Panc1 (cell line): ENCODE results near the gene MOB1B. TPM values are rescaled to one million over a fixed set of nuclear protein-coding genes. Genes with fewer than 3 reads are reported as not detected.

Experiments
- ATAC-seq: fragments of 200-7000 bp; cut with Tn5 transposase; 2 replicates; pipeline ENCODE4 v1.9.1; 2020; ENCODE audit warnings: mild to moderate bottlenecking, moderate library complexity
- BruUV-seq: library from RNA; stranded (reverse); fragments of 400-500 nt; replicated peaks from 2 replicates; lab custom pipeline; 2021; lab: Mats Ljungman, UMichigan
- CTCF ChIA-PET: fragments of 300-600 bp; sonication (Branson Sonifier 250); formaldehyde crosslinking; loops from one replicate; lab custom pipeline; 2022; ENCODE audit warnings: antibody characterized with exemption; lab: Charles Lee
- POLR2A ChIA-PET: fragments of 300-600 bp; sonication (Branson Sonifier 250); formaldehyde crosslinking; loops from one replicate; lab custom pipeline; 2022; ENCODE audit warnings: antibody characterized with exemption; lab: Charles Lee
- DNase-seq: peaks from one replicate; pipeline ENCODE4 v3.0.0-alpha.2; 2010; ENCODE audit warnings: low read depth, low spot score
- H3K27ac ChIP-seq: 2 replicates; pipeline ENCODE4 v1.5.1; 2011; ENCODE audit warnings: mild to moderate bottlenecking, low read length, inconsistent platforms
- H3K27me3 ChIP-seq: fragments of 200-500 bp; sonication (Bioruptor generic); 2 replicates; pipeline ENCODE4 v1.6.0; 2014; ENCODE audit warnings: low read length, inconsistent platforms; ENCODE audit not compliant: control insufficient read depth, insufficient read depth
- H3K36me3 ChIP-seq: fragments of 200-500 bp; sonication (Bioruptor generic); 2 replicates; pipeline ENCODE4 v1.5.1; 2014; ENCODE audit warnings: inconsistent platforms, mild to moderate bottlenecking, low read length, moderate library complexity; ENCODE audit not compliant: control insufficient read depth, insufficient read depth
- H3K4me1 ChIP-seq: 2 replicates; pipeline ENCODE4 v1.5.1; 2011; ENCODE audit warnings: inconsistent platforms, mild to moderate bottlenecking, low read length, moderate library complexity; ENCODE audit not compliant: control insufficient read depth, insufficient read depth
- H3K4me3 ChIP-seq, 2 experiments: 2 replicates each; pipeline ENCODE4 v1.5.1; 2011 to 2012; ENCODE audit warnings: low read depth in 2 of 2, low read length in 2 of 2, mild to moderate bottlenecking in 2 of 2, inconsistent platforms in 1 of 2, moderate library complexity in 1 of 2
- H3K9me3 ChIP-seq: fragments of 200-500 bp; sonication (Bioruptor generic); 2 replicates; pipeline ENCODE4 v1.5.1; 2014; ENCODE audit warnings: low read depth, mild to moderate bottlenecking, inconsistent platforms, low read length, moderate library complexity; ENCODE audit not compliant: control insufficient read depth, insufficient read depth
- CTCF ChIP-seq: fragments of 450-650 bp; IDR thresholded peaks from 2 replicates; pipeline ENCODE4 v1.5.1; 2017; ENCODE audit warnings: mild to moderate bottlenecking
- POLR2AphosphoS5 ChIP-seq: IDR thresholded peaks from 2 replicates; pipeline ENCODE4 v1.6.1; 2012; ENCODE audit warnings: mild to moderate bottlenecking, low read depth, low read length, moderate library complexity
- REST ChIP-seq, 2 experiments: IDR thresholded peaks; 2 replicates each; pipeline ENCODE4 v1.6.1; 2011 to 2012; ENCODE audit warnings: low read depth in 2 of 2, control low read depth in 1 of 2, low read length in 1 of 2, mild to moderate bottlenecking in 1 of 2, moderate library complexity in 1 of 2; ENCODE audit not compliant: insufficient read depth in 1 of 2
- SIN3A ChIP-seq: IDR thresholded peaks from 2 replicates; pipeline ENCODE4 v1.6.1; 2012; ENCODE audit warnings: low read depth, mild to moderate bottlenecking, low read length, moderate library complexity, borderline replicate concordance; ENCODE audit not compliant: insufficient read depth
- TCF7L2 ChIP-seq: IDR thresholded peaks from 2 replicates; pipeline ENCODE4 v1.6.1; 2011; ENCODE audit warnings: mild to moderate bottlenecking, low read depth, low read length, inconsistent platforms
- in situ Hi-C: cut with HindIII; loops from 2 replicates; pipeline ENCODE4 v1.10.0; 2016; ENCODE audit warnings: low sequenced_read_pairs, low pct_unique_long_range_greater_than_20kb
- intact Hi-C: fragments of 100-400 bp; cut with micrococcal nuclease; formaldehyde crosslinking; loops from one replicate; pipeline ENCODE4 v1.10.0; 2022; ENCODE audit not compliant: unreplicated experiment
- total RNA-seq: library from RNA; stranded (reverse); gene quantifications from one replicate; pipeline ENCODE4 v1.2.1, GENCODE V29; 2021; ENCODE audit not compliant: unreplicated experiment

Gene MOB1B
- total RNA-seq, 1 experiment from 2014 or later = 20.1 TPM

- ATAC-seq (no peak), DNase-seq (no peak)
- Histone ChIP-seq H3K4me3 (no peak overlapping the region), H3K27me3 (no peaks in the 10 kb centered on the region), H3K27ac (no peak overlapping the region), H3K9me3 (no peaks in the 10 kb centered on the region), H3K36me3 (no peaks in the 10 kb centered on the region), H3K4me1 (no peaks in the 10 kb centered on the region)
- no peak for TF ChIP-seq CTCF
- TF ChIP-seq SIN3A = no peak
- no peak for TF ChIP-seq REST (IDR thresholded peaks at IDR 0.05; ENCODE audit: insufficient read depth in 1 of 2, low read depth in 2 of 2, low read length in 1 of 2)
- TF ChIP-seq TCF7L2 = no peak
- TF ChIP-seq POLR2AphosphoS5 = no peak
- ChIA-PET CTCF (no interaction called here), POLR2A (no interaction called here)
- BruUV-seq = no TSS peak
- intact Hi-C loops (no loop called here), in situ Hi-C loops (no loop called here)
Measured at GRCh38 chr4:70873216-70873615, 29.0 kb upstream of the MOB1B start.

GRCh38 chr4:70874268-70875156 lies 27.7 kb upstream of the MOB1B start:
- in situ Hi-C loops = no loop called here
- CTCF ChIA-PET = no interaction called here
- intact Hi-C loops = no loop called here

More at GRCh38 chr4:70874268-70875156, 27.7 kb upstream of the MOB1B start:
- POLR2A ChIA-PET = interaction anchor here (0.6 kb wide), 1 partner anchor 36 kb away, joined by 16 read pairs; no protein-coding TSS in a partner anchor
- Histone ChIP-seq H3K4me1 (no peaks in the 10 kb centered on the region), H3K9me3 (no peaks in the 10 kb centered on the region), H3K27ac (no peak overlapping the region), H3K4me3 (no peak overlapping the region), H3K36me3 (no peaks in the 10 kb centered on the region), H3K27me3 (no peaks in the 10 kb centered on the region)
- TF ChIP-seq TCF7L2 (no peak), REST (IDR thresholded peaks at IDR 0.05; ENCODE audit: insufficient read depth in 1 of 2, low read depth in 2 of 2, low read length in 1 of 2) (no peak), POLR2AphosphoS5 (no peak), SIN3A (no peak), CTCF (no peak)
- BruUV-seq = no TSS peak
- DNase-seq (no peak), ATAC-seq (no peak)
